CD4-positive, alpha-beta T cell (primary cell): ENCODE results near the gene TDRD9. TPM values are rescaled to one million over a fixed set of nuclear protein-coding genes. Genes with fewer than 3 reads are reported as not detected.

ENCODE experiments used
- ATAC-seq: fragments of 200-7000 bp; cut with Tn5 transposase; one replicate; pipeline ENCODE4 v1.10.0; 2022; ENCODE audit warnings: mild to moderate bottlenecking; ENCODE audit not compliant: poor library complexity
- CTCF ChIA-PET: fragments of 350-600 bp; sonication (Branson Sonifier 250); formaldehyde crosslinking; loops from one replicate; lab custom pipeline; 2021; ENCODE audit warnings: antibody characterized with exemption, inconsistent platforms; lab: Charles Lee
- POLR2A ChIA-PET: fragments of 350-600 bp; sonication (Branson Sonifier 250); formaldehyde crosslinking; loops from one replicate; lab custom pipeline; 2021; ENCODE audit warnings: antibody characterized with exemption, inconsistent platforms; lab: Charles Lee
- DNase-seq, 14 experiments: peaks; one replicate each; pipeline ENCODE4 v3.0.0-alpha.2; 2013 to 2020; ENCODE audit warnings: mixed read lengths in 2 of 14
- H3K27ac ChIP-seq, 2 donors: one replicate each; pipeline versions ENCODE4 v1.5.1 to v1.7.0; 2013; ENCODE audit warnings: low read length in 2 of 2, low read depth in 1 of 2, mild to moderate bottlenecking in 1 of 2
- H3K27me3 ChIP-seq, 2 experiments: 1 replicate in 1 of 2; 2 replicates in 1 of 2; pipeline versions ENCODE4 v1.6.1 to v1.7.0; 2013; ENCODE audit warnings: low read length in 2 of 2, control low read depth in 1 of 2, mild to moderate bottlenecking in 1 of 2, moderate library complexity in 1 of 2; ENCODE audit not compliant: insufficient read depth in 2 of 2, control insufficient read depth in 1 of 2
- H3K36me3 ChIP-seq: one replicate; pipeline ENCODE4 v1.6.1; 2013; ENCODE audit warnings: low read length, control low read depth; ENCODE audit not compliant: insufficient read depth
- H3K4me1 ChIP-seq: one replicate; pipeline ENCODE4 v1.6.1; 2013; ENCODE audit warnings: low read length, control low read depth; ENCODE audit not compliant: insufficient read depth
- H3K4me3 ChIP-seq: one replicate; pipeline ENCODE4 v1.5.1; 2013; ENCODE audit warnings: mild to moderate bottlenecking, low read length, moderate library complexity
- H3K9me3 ChIP-seq, 2 experiments: 1 replicate in 1 of 2; 2 replicates in 1 of 2; pipeline versions ENCODE4 v1.6.1 to v1.7.0; 2013; ENCODE audit warnings: low read length in 2 of 2, mild to moderate bottlenecking in 2 of 2, control low read depth in 1 of 2, moderate library complexity in 1 of 2; ENCODE audit not compliant: control insufficient read depth in 1 of 2, insufficient read depth in 1 of 2
- H3K27ac Mint-ChIP-seq: one replicate; pipeline ENCODE4 v1.8.0; 2020; ENCODE audit warnings: mixed read lengths
- H3K27me3 Mint-ChIP-seq: one replicate; pipeline ENCODE4 v1.8.0; 2021; ENCODE audit warnings: mixed read lengths
- H3K36me3 Mint-ChIP-seq: one replicate; pipeline ENCODE4 v1.8.0; 2021; ENCODE audit warnings: low read depth, mixed read lengths
- H3K4me1 Mint-ChIP-seq: one replicate; pipeline ENCODE4 v1.8.0; 2021; ENCODE audit warnings: low read depth, mixed read lengths
- H3K4me3 Mint-ChIP-seq: one replicate; pipeline ENCODE4 v1.8.0; 2020; ENCODE audit warnings: mild to moderate bottlenecking, mixed read lengths
- H3K9me3 Mint-ChIP-seq: one replicate; pipeline ENCODE4 v1.8.0; 2020; ENCODE audit warnings: mixed read lengths
- CTCF ChIP-seq: fragments of 200-600 bp; IDR thresholded peaks from one replicate; pipeline ENCODE4 v1.8.0; 2022; ENCODE audit warnings: antibody characterized with exemption, mild to moderate bottlenecking
- intact Hi-C, 2 experiments: fragments of 100-400 bp; cut with DNase I in 1 of 2; cut with micrococcal nuclease in 1 of 2; formaldehyde crosslinking; loops; one replicate each; pipeline versions ENCODE4 v1.15.1 to v1.9.0; 2023 to 2025; cut with DNase I, micrococcal nuclease
- total RNA-seq, 174 experiments: library from RNA in 2 of 174; stranded (reverse) in 2 of 174; gene quantifications; one replicate each; pipeline ENCODE4 v1.2.3 and lab custom pipeline; 2021 to 2026

The TDRD9 gene
- total RNA-seq, 2 experiments from 2014 or later: 0.17 to 0.27 TPM

GRCh38 chr14:104085032-104085888 is 157.0 kb downstream of the TDRD9 start, which contains the start of gene ASPG:
Gene ASPG, plus strand, starts transcription at chr14:104085700. Its CDS starts 71 bp downstream, at chr14:104085771.
- intact Hi-C loops: no loop called here
- Histone ChIP-seq H3K4me3 (no peak within 1 kb of the TSS), H3K27ac (no peak within 1 kb of the TSS), H3K9me3 (peaks cover 0 to 10% of the 10 kb centered on the region in 2 experiments), H3K4me1 (peaks cover 6% of the 10 kb centered on the region), H3K36me3 (no peaks in the 10 kb centered on the region), H3K27me3 (peaks cover 8 to 13% of the 10 kb centered on the region in 2 experiments)
- POLR2A ChIA-PET: no interaction called here
- Mint-ChIP-seq H3K36me3 (no peaks in the 10 kb centered on the region), H3K27me3 (peaks cover 20% of the 10 kb centered on the region), H3K4me1 (no peaks in the 10 kb centered on the region), H3K9me3 (no peaks in the 10 kb centered on the region), H3K27ac (no peak within 1 kb of the TSS), H3K4me3 (no peak within 1 kb of the TSS)
- TF ChIP-seq CTCF: no peak
- CTCF ChIA-PET: no interaction called here
- DNase-seq (peak in 5 of 14 experiments; percentile 21 to 65 (median 35)), ATAC-seq (peak; percentile 62)

GRCh38 chr14:104085889-104086201 is 157.6 kb downstream of the TDRD9 start:
- Mint-ChIP-seq H3K4me1 (no peaks in the 10 kb centered on the region), H3K27me3 (peaks cover 20% of the 10 kb centered on the region), H3K27ac (no peak overlapping the region), H3K4me3 (no peak overlapping the region), H3K9me3 (no peaks in the 10 kb centered on the region), H3K36me3 (no peaks in the 10 kb centered on the region)
- DNase-seq (peak in 1 of 14 experiments; percentile 26), ATAC-seq (no peak)
- no peak overlapping the region for H3K4me3 ChIP-seq
- H3K9me3 ChIP-seq: peaks cover 0 to 10% of the 10 kb centered on the region in 2 experiments
- peaks cover 8 to 13% of the 10 kb centered on the region in 2 experiments for H3K27me3 ChIP-seq
- intact Hi-C loops: no loop called here
- ChIA-PET POLR2A (no interaction called here), CTCF (interaction anchor here (1.8 kb wide), 1 partner anchor 8 kb away, joined by 9 read pairs; no protein-coding TSS in a partner anchor)
- TF ChIP-seq CTCF: no peak
- no peaks in the 10 kb centered on the region for H3K36me3 ChIP-seq
- H3K4me1 ChIP-seq: peaks cover 6% of the 10 kb centered on the region
- H3K27ac ChIP-seq: no peak overlapping the region

GRCh38 chr14:104086210-104086660 is 158.0 kb downstream of the TDRD9 start:
- H3K36me3 ChIP-seq: no peaks in the 10 kb centered on the region
- H3K27me3 Mint-ChIP-seq: peaks cover 20% of the 10 kb centered on the region
- H3K4me3 ChIP-seq: no peak overlapping the region
- intact Hi-C loops: no loop called here
- POLR2A ChIA-PET: no interaction called here
- no peak overlapping the region for H3K4me3 Mint-ChIP-seq
- ATAC-seq (no peak), DNase-seq (peak in 1 of 14 experiments; percentile 31)
- H3K4me1 Mint-ChIP-seq: no peaks in the 10 kb centered on the region
- CTCF ChIA-PET: interaction anchor here (1.8 kb wide), 1 partner anchor 8 kb away, joined by 9 read pairs; no protein-coding TSS in a partner anchor
- no peaks in the 10 kb centered on the region for H3K36me3 Mint-ChIP-seq
- no peak overlapping the region for H3K27ac Mint-ChIP-seq
- no peaks in the 10 kb centered on the region for H3K9me3 Mint-ChIP-seq
- TF ChIP-seq CTCF: no peak
- H3K9me3 ChIP-seq: peaks cover 0 to 10% of the 10 kb centered on the region in 2 experiments
- H3K27ac ChIP-seq: no peak overlapping the region
- peaks cover 6% of the 10 kb centered on the region for H3K4me1 ChIP-seq
- H3K27me3 ChIP-seq: peaks cover 8 to 13% of the 10 kb centered on the region in 2 experiments
